GM12892 (cell line): ENCODE data around the gene MRPS33.
"Not testable (repeated sequence)": the region's sequence is repeated elsewhere in the genome, so short reads cannot be mapped to it uniquely, and the experiment has no call there.

Experiments used
- POLR2A ChIP-seq: IDR thresholded peaks from 2 replicates; pipeline ENCODE4 v1.6.1; 2011; ENCODE audit warnings: low read depth, low read length, control low read depth
- POLR2AphosphoS5 ChIP-seq: IDR thresholded peaks from 2 replicates; pipeline ENCODE4 v1.6.1; 2011; ENCODE audit warnings: low read depth, low read length, control low read depth
- TAF1 ChIP-seq: IDR thresholded peaks from 2 replicates; pipeline ENCODE4 v1.6.1; 2011; ENCODE audit warnings: low read depth, mild to moderate bottlenecking, control low read depth, low read length, borderline replicate concordance

- not testable (repeated sequence) for TF ChIP-seq TAF1, POLR2AphosphoS5, POLR2A
Observed at GRCh38 chr7:141038100-141038499, 23.3 kb upstream of the MRPS33 start.
